ENCODE results near the gene MRTFA.

GRCh38 chr22:40477683-40478337 is 158.7 kb downstream of the MRTFA start:
- TF ChIP-seq, protein P1, sequence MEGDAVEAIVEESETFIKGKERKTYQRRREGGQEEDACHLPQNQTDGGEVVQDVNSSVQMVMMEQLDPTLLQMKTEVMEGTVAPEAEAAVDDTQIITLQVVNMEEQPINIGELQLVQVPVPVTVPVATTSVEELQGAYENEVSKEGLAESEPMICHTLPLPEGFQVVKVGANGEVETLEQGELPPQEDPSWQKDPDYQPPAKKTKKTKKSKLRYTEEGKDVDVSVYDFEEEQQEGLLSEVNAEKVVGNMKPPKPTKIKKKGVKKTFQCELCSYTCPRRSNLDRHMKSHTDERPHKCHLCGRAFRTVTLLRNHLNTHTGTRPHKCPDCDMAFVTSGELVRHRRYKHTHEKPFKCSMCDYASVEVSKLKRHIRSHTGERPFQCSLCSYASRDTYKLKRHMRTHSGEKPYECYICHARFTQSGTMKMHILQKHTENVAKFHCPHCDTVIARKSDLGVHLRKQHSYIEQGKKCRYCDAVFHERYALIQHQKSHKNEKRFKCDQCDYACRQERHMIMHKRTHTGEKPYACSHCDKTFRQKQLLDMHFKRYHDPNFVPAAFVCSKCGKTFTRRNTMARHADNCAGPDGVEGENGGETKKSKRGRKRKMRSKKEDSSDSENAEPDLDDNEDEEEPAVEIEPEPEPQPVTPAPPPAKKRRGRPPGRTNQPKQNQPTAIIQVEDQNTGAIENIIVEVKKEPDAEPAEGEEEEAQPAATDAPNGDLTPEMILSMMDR (IDR thresholded peaks at IDR 0.05 in 8 of 11, conservative IDR thresholded peaks at IDR 0.05 in 3 of 11) = no peak
- TF ChIP-seq POLR2AphosphoS5 (IDR thresholded peaks at IDR 0.05) (no peak), POLR2A (IDR thresholded peaks at IDR 0.05) (no peak)
